ENCODE data around the gene ABAT.

- TF ChIP-seq CTCF (IDR thresholded peaks at IDR 0.05) (no peak), POLR2A (IDR thresholded peaks at IDR 0.05) (no peak)
Measured at GRCh38 chr16:8776129-8776584, 101.7 kb downstream of the ABAT start.

All from Peyer's patch (tissue), 4 donors.